ENCODE data around the gene FGF1.

Gene FGF1

GRCh38 chr5:142699184-142699720 lies 13.4 kb upstream of the FGF1 start (continued):
- TF ChIP-seq HIC1 (tag by site-specific recombination; IDR thresholded peaks at IDR 0.05) (no peak), ZNF571 (tag by site-specific recombination; IDR thresholded peaks at IDR 0.05) (no peak), PRDM10 (tag by site-specific recombination; IDR thresholded peaks at IDR 0.05) (no peak), ZNF302 (tag by site-specific recombination; IDR thresholded peaks at IDR 0.05; ENCODE audit: low read depth) (no peak), ATF2 (tag by site-specific recombination; IDR thresholded peaks at IDR 0.05; ENCODE audit: low read depth) (no peak), ZNF248 (tag by site-specific recombination; IDR thresholded peaks at IDR 0.05) (no peak), ZNF623 (tag by site-specific recombination; IDR thresholded peaks at IDR 0.05) (no peak), KLF1 (tag by site-specific recombination; IDR thresholded peaks at IDR 0.05) (no peak), MEIS1 (CRISPR knock-in tag; IDR thresholded peaks at IDR 0.05; ENCODE audit: borderline replicate concordance) (no peak), ZNF677 (tag by site-specific recombination; IDR thresholded peaks at IDR 0.05) (no peak), ZFP37 (tag by site-specific recombination; IDR thresholded peaks at IDR 0.05) (0 out of 2 replicates have a peak, but pooled peaks have one; percentile 60), ZNF426 (tag by site-specific recombination; IDR thresholded peaks at IDR 0.05) (no peak), ZNF223 (tag by site-specific recombination; IDR thresholded peaks at IDR 0.05) (no peak), ZNF155 (tag by site-specific recombination; IDR thresholded peaks at IDR 0.05) (no peak), ZNF560 (tag by site-specific recombination; IDR thresholded peaks at IDR 0.05; ENCODE audit: borderline replicate concordance) (no peak), ZFP69B (tag by site-specific recombination; IDR thresholded peaks at IDR 0.05) (no peak), KLF17 (tag by site-specific recombination; IDR thresholded peaks at IDR 0.05) (no peak), ZNF18 (tag by site-specific recombination; IDR thresholded peaks at IDR 0.05) (0 out of 2 replicates have a peak, but pooled peaks have one; percentile 27), ZNF112 (tag by site-specific recombination; IDR thresholded peaks at IDR 0.05) (no peak), ZNF16 (tag by site-specific recombination; IDR thresholded peaks at IDR 0.05; ENCODE audit: low read depth) (no peak), ZNF692 (tag by site-specific recombination; IDR thresholded peaks at IDR 0.05) (0 out of 2 replicates have a peak, but pooled peaks have one; percentile 13), ZNF341 (tag by site-specific recombination; IDR thresholded peaks at IDR 0.05; ENCODE audit: low read depth) (no peak), ZNF658 (tag by site-specific recombination; IDR thresholded peaks at IDR 0.05) (no peak), ZBTB8A (tag by site-specific recombination; IDR thresholded peaks at IDR 0.05) (0 out of 2 replicates have a peak, but pooled peaks have one; percentile 14), ZNF48 (tag by site-specific recombination; IDR thresholded peaks at IDR 0.05) (no peak), ZNF529 (tag by site-specific recombination; IDR thresholded peaks at IDR 0.05; ENCODE audit: insufficient replicate concordance) (no peak), ZNF132 (tag by site-specific recombination; IDR thresholded peaks at IDR 0.05; ENCODE audit: borderline replicate concordance) (no peak), ZNF2 (tag by site-specific recombination; IDR thresholded peaks at IDR 0.05) (peak; percentile 98), MYNN (tag by site-specific recombination; IDR thresholded peaks at IDR 0.05; ENCODE audit: borderline replicate concordance) (no peak), EGR2 (tag by site-specific recombination; IDR thresholded peaks at IDR 0.05; ENCODE audit: low read depth) (no peak)
